GM23338 (cell line): ENCODE data around the gene ATP10D.

ENCODE experiments used
- CREB1 ChIP-seq: fragments of 250-450 bp; sonication (Bioruptor Pico); IDR thresholded peaks from 2 replicates; pipeline ENCODE4 v1.5.0; 2020; ENCODE audit warnings: low read depth, mild to moderate bottlenecking, moderate library complexity
- EZH2 ChIP-seq: fragments of 200-600 bp; sonication (generic); IDR thresholded peaks from one replicate; pipeline ENCODE4 v1.8.0; 2017; ENCODE audit warnings: antibody characterized with exemption, mild to moderate bottlenecking, low read depth; ENCODE audit not compliant: unreplicated experiment
- EZH2phosphoT487 ChIP-seq: fragments of 200-600 bp; sonication (generic); IDR thresholded peaks from one replicate; pipeline ENCODE4 v1.8.1; 2018; ENCODE audit warnings: antibody characterized with exemption; ENCODE audit not compliant: unreplicated experiment
- JUNB ChIP-seq: IDR thresholded peaks from one replicate; pipeline ENCODE4 v1.6.1; 2016; ENCODE audit warnings: antibody characterized with exemption; ENCODE audit not compliant: unreplicated experiment
- NANOG ChIP-seq: IDR thresholded peaks from 2 replicates; pipeline ENCODE4 v1.6.1; 2016; ENCODE audit warnings: antibody characterized with exemption, borderline replicate concordance
- POLR2AphosphoS5 ChIP-seq: IDR thresholded peaks from 2 replicates; pipeline ENCODE4 v1.6.1; 2016; ENCODE audit warnings: antibody characterized with exemption, low read depth
- STAT1 ChIP-seq: IDR thresholded peaks from one replicate; pipeline ENCODE4 v1.6.1; 2016; ENCODE audit warnings: antibody characterized with exemption; ENCODE audit not compliant: unreplicated experiment
- ZNF114 ChIP-seq: fragments of 250-450 bp; sonication (Bioruptor Pico); IDR thresholded peaks from 2 replicates; pipeline ENCODE4 v1.5.0; 2020; ENCODE audit warnings: mild to moderate bottlenecking, moderate library complexity
- ZNF331 ChIP-seq: fragments of 250-450 bp; sonication (Bioruptor Pico); IDR thresholded peaks from 2 replicates; pipeline ENCODE4 v1.5.0; 2020; ENCODE audit warnings: low read depth, mild to moderate bottlenecking, moderate library complexity
- TF ChIP-seq, protein P1 (sequence below): IDR thresholded peaks from one replicate; pipeline ENCODE4 v1.6.1; 2018; ENCODE audit warnings: antibody characterized with exemption; ENCODE audit not compliant: unreplicated experiment
- TF ChIP-seq, protein P2 (sequence below), 2 experiments: fragments of 200-600 bp in 1 of 2; sonication (generic) in 1 of 2; conservative IDR thresholded peaks; 2 replicates each; pipeline versions ENCODE4 v1.5.1 to v1.6.1; 2016 to 2017; ENCODE audit warnings: antibody characterized with exemption in 2 of 2, low read depth in 2 of 2, mild to moderate bottlenecking in 2 of 2, moderate library complexity in 1 of 2
- TF ChIP-seq, protein P3 (sequence below): IDR thresholded peaks from 2 replicates; pipeline ENCODE4 v1.6.1; 2016; ENCODE audit warnings: antibody characterized with exemption
- TF ChIP-seq, protein P4 (sequence below): fragments of 250-450 bp; sonication (Bioruptor Pico); IDR thresholded peaks from 2 replicates; pipeline ENCODE4 v1.5.0; 2020; ENCODE audit warnings: mild to moderate bottlenecking, moderate library complexity

DNA sequence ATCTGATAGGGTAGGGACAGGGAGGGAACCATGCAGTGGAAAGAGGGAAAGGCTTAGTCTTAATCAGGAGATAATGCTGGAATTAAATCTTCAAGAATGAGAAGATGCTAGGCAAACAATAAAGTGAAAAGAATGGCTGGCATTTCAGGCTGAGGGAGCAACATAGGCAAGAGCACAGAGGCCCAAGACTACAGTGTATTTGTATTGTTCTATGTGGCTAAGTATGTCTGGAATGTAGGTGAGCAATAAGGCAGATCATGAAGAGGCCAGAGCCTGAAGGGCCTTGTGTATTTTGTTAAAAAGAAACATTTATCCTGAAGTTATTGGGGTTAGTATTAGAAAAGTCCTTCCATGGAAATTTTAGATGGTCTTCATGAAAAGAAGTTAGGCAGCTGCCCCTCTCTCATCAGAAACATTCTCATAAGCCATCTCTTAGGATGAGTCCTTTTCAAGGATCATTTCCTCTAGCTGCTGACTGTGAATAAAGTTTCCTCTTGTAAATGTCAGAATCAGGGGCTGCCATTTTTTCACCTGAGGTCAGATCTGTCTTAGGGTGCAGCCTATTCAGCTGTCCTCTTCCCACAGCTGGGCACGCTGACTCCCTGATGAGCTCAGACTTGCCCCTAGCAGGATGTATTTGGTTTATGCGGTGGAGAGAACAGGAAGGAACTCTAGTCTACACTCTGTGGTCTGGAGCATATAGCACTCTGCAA is 46.3 kb downstream of the ATP10D start:
- TF ChIP-seq, protein P1, sequence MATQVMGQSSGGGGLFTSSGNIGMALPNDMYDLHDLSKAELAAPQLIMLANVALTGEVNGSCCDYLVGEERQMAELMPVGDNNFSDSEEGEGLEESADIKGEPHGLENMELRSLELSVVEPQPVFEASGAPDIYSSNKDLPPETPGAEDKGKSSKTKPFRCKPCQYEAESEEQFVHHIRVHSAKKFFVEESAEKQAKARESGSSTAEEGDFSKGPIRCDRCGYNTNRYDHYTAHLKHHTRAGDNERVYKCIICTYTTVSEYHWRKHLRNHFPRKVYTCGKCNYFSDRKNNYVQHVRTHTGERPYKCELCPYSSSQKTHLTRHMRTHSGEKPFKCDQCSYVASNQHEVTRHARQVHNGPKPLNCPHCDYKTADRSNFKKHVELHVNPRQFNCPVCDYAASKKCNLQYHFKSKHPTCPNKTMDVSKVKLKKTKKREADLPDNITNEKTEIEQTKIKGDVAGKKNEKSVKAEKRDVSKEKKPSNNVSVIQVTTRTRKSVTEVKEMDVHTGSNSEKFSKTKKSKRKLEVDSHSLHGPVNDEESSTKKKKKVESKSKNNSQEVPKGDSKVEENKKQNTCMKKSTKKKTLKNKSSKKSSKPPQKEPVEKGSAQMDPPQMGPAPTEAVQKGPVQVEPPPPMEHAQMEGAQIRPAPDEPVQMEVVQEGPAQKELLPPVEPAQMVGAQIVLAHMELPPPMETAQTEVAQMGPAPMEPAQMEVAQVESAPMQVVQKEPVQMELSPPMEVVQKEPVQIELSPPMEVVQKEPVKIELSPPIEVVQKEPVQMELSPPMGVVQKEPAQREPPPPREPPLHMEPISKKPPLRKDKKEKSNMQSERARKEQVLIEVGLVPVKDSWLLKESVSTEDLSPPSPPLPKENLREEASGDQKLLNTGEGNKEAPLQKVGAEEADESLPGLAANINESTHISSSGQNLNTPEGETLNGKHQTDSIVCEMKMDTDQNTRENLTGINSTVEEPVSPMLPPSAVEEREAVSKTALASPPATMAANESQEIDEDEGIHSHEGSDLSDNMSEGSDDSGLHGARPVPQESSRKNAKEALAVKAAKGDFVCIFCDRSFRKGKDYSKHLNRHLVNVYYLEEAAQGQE, result no peak
- TF ChIP-seq, protein P2, sequence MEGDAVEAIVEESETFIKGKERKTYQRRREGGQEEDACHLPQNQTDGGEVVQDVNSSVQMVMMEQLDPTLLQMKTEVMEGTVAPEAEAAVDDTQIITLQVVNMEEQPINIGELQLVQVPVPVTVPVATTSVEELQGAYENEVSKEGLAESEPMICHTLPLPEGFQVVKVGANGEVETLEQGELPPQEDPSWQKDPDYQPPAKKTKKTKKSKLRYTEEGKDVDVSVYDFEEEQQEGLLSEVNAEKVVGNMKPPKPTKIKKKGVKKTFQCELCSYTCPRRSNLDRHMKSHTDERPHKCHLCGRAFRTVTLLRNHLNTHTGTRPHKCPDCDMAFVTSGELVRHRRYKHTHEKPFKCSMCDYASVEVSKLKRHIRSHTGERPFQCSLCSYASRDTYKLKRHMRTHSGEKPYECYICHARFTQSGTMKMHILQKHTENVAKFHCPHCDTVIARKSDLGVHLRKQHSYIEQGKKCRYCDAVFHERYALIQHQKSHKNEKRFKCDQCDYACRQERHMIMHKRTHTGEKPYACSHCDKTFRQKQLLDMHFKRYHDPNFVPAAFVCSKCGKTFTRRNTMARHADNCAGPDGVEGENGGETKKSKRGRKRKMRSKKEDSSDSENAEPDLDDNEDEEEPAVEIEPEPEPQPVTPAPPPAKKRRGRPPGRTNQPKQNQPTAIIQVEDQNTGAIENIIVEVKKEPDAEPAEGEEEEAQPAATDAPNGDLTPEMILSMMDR (conservative IDR thresholded peaks at IDR 0.05; ENCODE audit: low read depth in 2 of 2), result no peak
- TF ChIP-seq EZH2, result no peak
- TF ChIP-seq JUNB, result no peak
- TF ChIP-seq POLR2AphosphoS5, result no peak
- TF ChIP-seq EZH2phosphoT487, result no peak
- no peak for TF ChIP-seq NANOG
- TF ChIP-seq ZNF114 (CRISPR knock-in tag), result no peak
- TF ChIP-seq STAT1, result no peak
- TF ChIP-seq CREB1 (CRISPR knock-in tag), result no peak
- TF ChIP-seq, protein P3, sequence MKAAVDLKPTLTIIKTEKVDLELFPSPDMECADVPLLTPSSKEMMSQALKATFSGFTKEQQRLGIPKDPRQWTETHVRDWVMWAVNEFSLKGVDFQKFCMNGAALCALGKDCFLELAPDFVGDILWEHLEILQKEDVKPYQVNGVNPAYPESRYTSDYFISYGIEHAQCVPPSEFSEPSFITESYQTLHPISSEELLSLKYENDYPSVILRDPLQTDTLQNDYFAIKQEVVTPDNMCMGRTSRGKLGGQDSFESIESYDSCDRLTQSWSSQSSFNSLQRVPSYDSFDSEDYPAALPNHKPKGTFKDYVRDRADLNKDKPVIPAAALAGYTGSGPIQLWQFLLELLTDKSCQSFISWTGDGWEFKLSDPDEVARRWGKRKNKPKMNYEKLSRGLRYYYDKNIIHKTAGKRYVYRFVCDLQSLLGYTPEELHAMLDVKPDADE, result no peak
- no peak for TF ChIP-seq ZNF331 (CRISPR knock-in tag)
- TF ChIP-seq, protein P4, sequence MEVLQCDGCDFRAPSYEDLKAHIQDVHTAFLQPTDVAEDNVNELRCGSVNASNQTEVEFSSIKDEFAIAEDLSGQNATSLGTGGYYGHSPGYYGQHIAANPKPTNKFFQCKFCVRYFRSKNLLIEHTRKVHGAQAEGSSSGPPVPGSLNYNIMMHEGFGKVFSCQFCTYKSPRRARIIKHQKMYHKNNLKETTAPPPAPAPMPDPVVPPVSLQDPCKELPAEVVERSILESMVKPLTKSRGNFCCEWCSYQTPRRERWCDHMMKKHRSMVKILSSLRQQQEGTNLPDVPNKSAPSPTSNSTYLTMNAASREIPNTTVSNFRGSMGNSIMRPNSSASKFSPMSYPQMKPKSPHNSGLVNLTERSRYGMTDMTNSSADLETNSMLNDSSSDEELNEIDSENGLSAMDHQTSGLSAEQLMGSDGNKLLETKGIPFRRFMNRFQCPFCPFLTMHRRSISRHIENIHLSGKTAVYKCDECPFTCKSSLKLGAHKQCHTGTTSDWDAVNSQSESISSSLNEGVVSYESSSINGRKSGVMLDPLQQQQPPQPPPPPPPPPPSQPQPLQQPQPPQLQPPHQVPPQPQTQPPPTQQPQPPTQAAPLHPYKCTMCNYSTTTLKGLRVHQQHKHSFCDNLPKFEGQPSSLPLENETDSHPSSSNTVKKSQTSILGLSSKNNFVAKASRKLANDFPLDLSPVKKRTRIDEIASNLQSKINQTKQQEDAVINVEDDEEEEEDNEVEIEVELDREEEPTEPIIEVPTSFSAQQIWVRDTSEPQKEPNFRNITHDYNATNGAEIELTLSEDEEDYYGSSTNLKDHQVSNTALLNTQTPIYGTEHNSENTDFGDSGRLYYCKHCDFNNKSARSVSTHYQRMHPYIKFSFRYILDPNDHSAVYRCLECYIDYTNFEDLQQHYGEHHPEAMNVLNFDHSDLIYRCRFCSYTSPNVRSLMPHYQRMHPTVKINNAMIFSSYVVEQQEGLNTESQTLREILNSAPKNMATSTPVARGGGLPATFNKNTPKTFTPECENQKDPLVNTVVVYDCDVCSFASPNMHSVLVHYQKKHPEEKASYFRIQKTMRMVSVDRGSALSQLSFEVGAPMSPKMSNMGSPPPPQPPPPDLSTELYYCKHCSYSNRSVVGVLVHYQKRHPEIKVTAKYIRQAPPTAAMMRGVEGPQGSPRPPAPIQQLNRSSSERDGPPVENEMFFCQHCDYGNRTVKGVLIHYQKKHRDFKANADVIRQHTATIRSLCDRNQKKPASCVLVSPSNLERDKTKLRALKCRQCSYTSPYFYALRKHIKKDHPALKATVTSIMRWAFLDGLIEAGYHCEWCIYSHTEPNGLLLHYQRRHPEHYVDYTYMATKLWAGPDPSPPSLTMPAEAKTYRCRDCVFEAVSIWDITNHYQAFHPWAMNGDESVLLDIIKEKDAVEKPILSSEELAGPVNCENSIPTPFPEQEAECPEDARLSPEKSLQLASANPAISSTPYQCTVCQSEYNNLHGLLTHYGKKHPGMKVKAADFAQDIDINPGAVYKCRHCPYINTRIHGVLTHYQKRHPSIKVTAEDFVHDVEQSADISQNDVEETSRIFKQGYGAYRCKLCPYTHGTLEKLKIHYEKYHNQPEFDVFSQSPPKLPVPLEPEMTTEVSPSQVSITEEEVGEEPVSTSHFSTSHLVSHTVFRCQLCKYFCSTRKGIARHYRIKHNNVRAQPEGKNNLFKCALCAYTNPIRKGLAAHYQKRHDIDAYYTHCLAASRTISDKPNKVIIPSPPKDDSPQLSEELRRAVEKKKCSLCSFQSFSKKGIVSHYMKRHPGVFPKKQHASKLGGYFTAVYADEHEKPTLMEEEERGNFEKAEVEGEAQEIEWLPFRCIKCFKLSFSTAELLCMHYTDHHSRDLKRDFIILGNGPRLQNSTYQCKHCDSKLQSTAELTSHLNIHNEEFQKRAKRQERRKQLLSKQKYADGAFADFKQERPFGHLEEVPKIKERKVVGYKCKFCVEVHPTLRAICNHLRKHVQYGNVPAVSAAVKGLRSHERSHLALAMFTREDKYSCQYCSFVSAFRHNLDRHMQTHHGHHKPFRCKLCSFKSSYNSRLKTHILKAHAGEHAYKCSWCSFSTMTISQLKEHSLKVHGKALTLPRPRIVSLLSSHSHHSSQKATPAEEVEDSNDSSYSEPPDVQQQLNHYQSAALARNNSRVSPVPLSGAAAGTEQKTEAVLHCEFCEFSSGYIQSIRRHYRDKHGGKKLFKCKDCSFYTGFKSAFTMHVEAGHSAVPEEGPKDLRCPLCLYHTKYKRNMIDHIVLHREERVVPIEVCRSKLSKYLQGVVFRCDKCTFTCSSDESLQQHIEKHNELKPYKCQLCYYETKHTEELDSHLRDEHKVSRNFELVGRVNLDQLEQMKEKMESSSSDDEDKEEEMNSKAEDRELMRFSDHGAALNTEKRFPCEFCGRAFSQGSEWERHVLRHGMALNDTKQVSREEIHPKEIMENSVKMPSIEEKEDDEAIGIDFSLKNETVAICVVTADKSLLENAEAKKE (CRISPR knock-in tag), result no peak
